Trophoblast cell (in vitro differentiated cells and primary cell): ENCODE results near the gene RALA.
"Not testable (repeated sequence)": the region's sequence is repeated elsewhere in the genome, so short reads cannot be mapped to it uniquely, and the experiment has no call there.

Source experiments
- DNase-seq, 2 donors: peaks; one replicate each; pipeline ENCODE4 v3.0.0-alpha.2; 2016
- H2AFZ ChIP-seq: 2 replicates; pipeline ENCODE4 v1.6.1; 2013; ENCODE audit warnings: low read length, moderate library complexity, mild to moderate bottlenecking; ENCODE audit not compliant: insufficient read depth, poor library complexity
- H2AK5ac ChIP-seq: 2 replicates; pipeline ENCODE4 v1.6.1; 2013; ENCODE audit warnings: mild to moderate bottlenecking, low read length
- H2BK120ac ChIP-seq: 2 replicates; pipeline ENCODE4 v1.6.1; 2013; ENCODE audit warnings: low read length, mild to moderate bottlenecking, moderate library complexity; ENCODE audit not compliant: insufficient read depth, poor library complexity
- H2BK12ac ChIP-seq: 2 replicates; pipeline ENCODE4 v1.6.1; 2013; ENCODE audit warnings: mild to moderate bottlenecking, low read length, moderate library complexity
- H2BK5ac ChIP-seq: 2 replicates; pipeline ENCODE4 v1.6.1; 2013; ENCODE audit warnings: low read length, low read depth, moderate library complexity, mild to moderate bottlenecking; ENCODE audit not compliant: poor library complexity
- H3K14ac ChIP-seq: 2 replicates; pipeline ENCODE4 v1.6.1; 2013; ENCODE audit warnings: mild to moderate bottlenecking, low read length
- H3K18ac ChIP-seq: 2 replicates; pipeline ENCODE4 v1.6.1; 2013; ENCODE audit warnings: mild to moderate bottlenecking, low read length
- H3K23ac ChIP-seq: 2 replicates; pipeline ENCODE4 v1.6.1; 2013; ENCODE audit warnings: low read length
- H3K27ac ChIP-seq: 2 replicates; pipeline ENCODE4 v1.5.1; 2013; ENCODE audit warnings: low read depth, mild to moderate bottlenecking, inconsistent platforms, low read length, moderate library complexity
- H3K27me3 ChIP-seq: 2 replicates; pipeline ENCODE4 v1.6.1; 2013; ENCODE audit warnings: inconsistent platforms, mild to moderate bottlenecking, low read length, moderate library complexity; ENCODE audit not compliant: insufficient read depth
- H3K36me3 ChIP-seq, 2 experiments: 1 replicate in 1 of 2; 2 replicates in 1 of 2; pipeline ENCODE4 v1.6.1; 2013; ENCODE audit warnings: low read length in 2 of 2, mild to moderate bottlenecking in 2 of 2, moderate library complexity in 1 of 2; ENCODE audit not compliant: insufficient read depth in 2 of 2, control insufficient read depth in 1 of 2
- H3K4ac ChIP-seq: 2 replicates; pipeline ENCODE4 v1.6.1; 2013; ENCODE audit warnings: low read depth, mild to moderate bottlenecking, low read length, moderate library complexity
- H3K4me1 ChIP-seq, 2 experiments: 1 replicate in 1 of 2; 2 replicates in 1 of 2; pipeline ENCODE4 v1.6.1; 2013; ENCODE audit warnings: low read length in 2 of 2, mild to moderate bottlenecking in 2 of 2, moderate library complexity in 1 of 2; ENCODE audit not compliant: insufficient read depth in 2 of 2, control insufficient read depth in 1 of 2
- H3K4me2 ChIP-seq: 2 replicates; pipeline ENCODE4 v1.6.1; 2013; ENCODE audit warnings: inconsistent platforms, mild to moderate bottlenecking, low read length, moderate library complexity
- H3K4me3 ChIP-seq: 2 replicates; pipeline ENCODE4 v1.5.1; 2013; ENCODE audit warnings: mild to moderate bottlenecking, low read depth, low read length, inconsistent platforms
- H3K79me1 ChIP-seq: one replicate; pipeline ENCODE4 v1.6.1; 2013; ENCODE audit warnings: low read length
- H3K79me2 ChIP-seq: 2 replicates; pipeline ENCODE4 v1.6.1; 2013; ENCODE audit warnings: low read length, mild to moderate bottlenecking; ENCODE audit not compliant: control insufficient read depth, insufficient read depth, poor library complexity
- H3K9ac ChIP-seq: 2 replicates; pipeline ENCODE4 v1.6.1; 2013; ENCODE audit warnings: mild to moderate bottlenecking, low read length
- H3K9me3 ChIP-seq: 2 replicates; pipeline ENCODE4 v1.6.1; 2013; ENCODE audit warnings: low read depth, mild to moderate bottlenecking, control low read depth, inconsistent platforms, low read length; ENCODE audit not compliant: insufficient read depth
- H4K12ac ChIP-seq: 2 replicates; pipeline ENCODE4 v1.6.1; 2013; ENCODE audit warnings: low read depth, mild to moderate bottlenecking, low read length, moderate library complexity
- H4K8ac ChIP-seq: 2 replicates; pipeline ENCODE4 v1.6.1; 2013; ENCODE audit warnings: low read depth, mild to moderate bottlenecking, low read length, moderate library complexity
- H4K91ac ChIP-seq: one replicate; pipeline ENCODE4 v1.6.1; 2013; ENCODE audit warnings: low read depth, mild to moderate bottlenecking, low read length, moderate library complexity
- WGBS: extraction: QIAGEN DNeasy Blood & Tissue Kit; methylation state at CpG from one replicate; pipeline ENCODE4 v1.1.7; 2013; ENCODE audit warnings: missing lambda C conversion rate; ENCODE audit not compliant: insufficient read length, insufficient coverage; ENCODE audit errors: extremely low coverage; 5-methylcytosine and 5-hydroxymethylcytosine counted together

Gene RALA

DNA sequence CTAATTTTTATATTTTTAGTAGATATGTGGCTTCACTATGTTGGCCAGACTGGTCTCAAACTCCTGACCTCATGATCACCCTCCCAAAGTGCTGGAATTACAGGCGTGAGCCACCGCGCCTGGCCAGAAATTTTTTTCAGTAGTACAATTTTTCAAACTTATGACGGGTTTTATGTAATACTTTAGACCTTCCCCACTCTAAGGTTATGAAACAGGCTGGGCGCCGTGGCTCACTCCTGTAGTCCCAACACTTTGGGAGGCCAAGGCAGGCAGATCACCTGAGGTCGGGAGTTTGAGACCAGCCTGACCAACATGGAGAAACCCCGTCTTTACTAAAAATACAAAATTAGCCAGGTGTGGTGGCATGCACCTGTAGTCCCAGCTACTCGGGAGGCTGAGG, 56.5 kb downstream of the RALA start:
- not testable (repeated sequence) for H3K27ac ChIP-seq, H4K8ac ChIP-seq, H3K18ac ChIP-seq, H3K79me1 ChIP-seq, H2AFZ ChIP-seq, H3K4me1 ChIP-seq, H3K36me3 ChIP-seq, H3K4me2 ChIP-seq, H3K4me3 ChIP-seq, DNase-seq, H3K9ac ChIP-seq, H3K27me3 ChIP-seq, H2BK5ac ChIP-seq, H2AK5ac ChIP-seq, H3K9me3 ChIP-seq, H4K91ac ChIP-seq, H3K4ac ChIP-seq, H2BK120ac ChIP-seq, H4K12ac ChIP-seq, H3K14ac ChIP-seq, H3K23ac ChIP-seq, H3K79me2 ChIP-seq, H2BK12ac ChIP-seq
- WGBS, result no CpG with 5 or more reads among the region's 9 CpGs

- Histone ChIP-seq H3K4me1 (peaks cover 3 to 5% of the 10 kb centered on the region in 2 experiments), H3K36me3 (peaks cover 0 to under 1% of the 10 kb centered on the region in 2 experiments), H2AK5ac (no peak overlapping the region), H4K91ac (no peak overlapping the region), H4K12ac (no peak overlapping the region), H3K9me3 (peaks cover under 1% of the 10 kb centered on the region), H3K23ac (no peak overlapping the region), H3K4me2 (no peak overlapping the region), H2AFZ (no peak overlapping the region), H3K27me3 (no peaks in the 10 kb centered on the region), H2BK120ac (no peak overlapping the region), H3K9ac (no peak overlapping the region), H3K14ac (no peak overlapping the region), H3K4ac (no peak overlapping the region), H3K79me1 (no peaks in the 10 kb centered on the region), H3K4me3 (no peak overlapping the region), H3K79me2 (no peaks in the 10 kb centered on the region), H2BK12ac (no peak overlapping the region), H4K8ac (no peak overlapping the region), H2BK5ac (no peak overlapping the region), H3K27ac (no peak overlapping the region), H3K18ac (no peak overlapping the region)
- no peak for DNase-seq
- WGBS, result no CpG with 5 or more reads among the region's 3 CpGs
Measured at GRCh38 chr7:39681887-39682441, 58.6 kb downstream of the RALA start.

DNA sequence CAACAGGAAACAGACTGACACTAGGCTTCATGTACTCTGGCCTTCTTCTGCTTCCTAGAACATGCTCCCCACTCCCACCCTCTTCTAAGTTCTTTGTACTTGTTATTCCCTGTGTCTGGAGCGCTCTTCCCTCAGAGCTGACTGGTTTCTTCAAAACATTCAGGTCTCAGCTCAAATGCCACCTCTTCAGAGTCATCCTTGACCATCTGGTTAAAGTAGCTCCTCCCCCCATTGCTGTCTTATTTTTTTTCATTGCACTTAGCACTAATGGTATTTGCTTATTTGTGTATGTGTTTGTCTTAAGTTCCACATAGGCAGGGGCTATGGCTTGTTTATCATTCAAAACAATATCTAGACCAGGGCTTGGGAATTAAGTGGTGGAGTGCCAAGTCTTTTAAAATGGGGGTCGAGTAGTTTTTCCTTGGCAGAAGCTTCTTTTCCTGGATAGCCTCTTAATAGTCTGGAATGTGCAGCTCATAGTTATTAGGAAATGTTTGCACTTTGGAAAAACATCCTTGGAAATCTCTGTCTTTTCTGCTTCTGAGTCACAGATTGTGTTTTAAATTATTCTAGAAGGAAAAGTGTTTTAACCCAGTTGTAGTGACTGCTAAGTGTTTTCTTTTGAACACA, 60.0 kb downstream of the RALA start:
- Histone ChIP-seq H4K8ac (no peak overlapping the region), H2AFZ (no peak overlapping the region), H3K14ac (no peak overlapping the region), H2BK12ac (no peak overlapping the region), H2AK5ac (no peak overlapping the region), H4K12ac (no peak overlapping the region), H3K23ac (no peak overlapping the region), H2BK5ac (no peak overlapping the region), H4K91ac (no peak overlapping the region), H3K4ac (no peak overlapping the region), H3K9me3 (no peaks in the 10 kb centered on the region), H3K79me2 (no peaks in the 10 kb centered on the region), H3K36me3 (no peaks in the 10 kb centered on the region), H3K9ac (no peak overlapping the region), H3K18ac (peak overlapping the region; percentile 29), H3K27me3 (no peaks in the 10 kb centered on the region), H3K4me1 (peaks cover 3 to 5% of the 10 kb centered on the region in 2 experiments), H3K79me1 (no peaks in the 10 kb centered on the region), H3K27ac (no peak overlapping the region), H3K4me3 (no peak overlapping the region), H3K4me2 (no peak overlapping the region), H2BK120ac (no peak overlapping the region)
- no CpG with 5 or more reads among the region's 2 CpGs for WGBS
- DNase-seq, result peak in 1 of 2 donors; percentile 55

- Histone ChIP-seq H2AFZ (no peak overlapping the region), H3K9ac (no peak overlapping the region), H3K79me2 (no peaks in the 10 kb centered on the region), H2AK5ac (no peak overlapping the region), H3K18ac (no peak overlapping the region), H3K27ac (no peak overlapping the region), H4K12ac (no peak overlapping the region), H3K79me1 (no peaks in the 10 kb centered on the region), H3K23ac (no peak overlapping the region), H2BK5ac (no peak overlapping the region), H2BK120ac (no peak overlapping the region), H3K4ac (no peak overlapping the region), H3K14ac (no peak overlapping the region), H3K4me3 (no peak overlapping the region), H3K27me3 (no peaks in the 10 kb centered on the region), H3K9me3 (no peaks in the 10 kb centered on the region), H4K8ac (no peak overlapping the region), H2BK12ac (no peak overlapping the region), H3K4me2 (no peak overlapping the region), H3K4me1 (peaks cover 3 to 5% of the 10 kb centered on the region in 2 experiments), H3K36me3 (no peaks in the 10 kb centered on the region), H4K91ac (no peak overlapping the region)
- DNase-seq, result no peak
- WGBS, result no CpG with 5 or more reads among the region's 3 CpGs
Measured at GRCh38 chr7:39686261-39686924, 63.0 kb downstream of the RALA start.
